GM18502 (cell line): ENCODE measurements around the gene KLF7.
"Not testable (repeated sequence)": the region's sequence is repeated elsewhere in the genome, so short reads cannot be mapped to it uniquely, and the experiment has no call there.

Source experiments
- ATAC-seq: cut with Tn5 transposase; IDR thresholded peaks from one replicate; pipeline ENCODE4 v1.9.1; 2021; ENCODE audit warnings: mild to moderate bottlenecking; ENCODE audit not compliant: unreplicated experiment, poor library complexity

KLF7 gene

DNA sequence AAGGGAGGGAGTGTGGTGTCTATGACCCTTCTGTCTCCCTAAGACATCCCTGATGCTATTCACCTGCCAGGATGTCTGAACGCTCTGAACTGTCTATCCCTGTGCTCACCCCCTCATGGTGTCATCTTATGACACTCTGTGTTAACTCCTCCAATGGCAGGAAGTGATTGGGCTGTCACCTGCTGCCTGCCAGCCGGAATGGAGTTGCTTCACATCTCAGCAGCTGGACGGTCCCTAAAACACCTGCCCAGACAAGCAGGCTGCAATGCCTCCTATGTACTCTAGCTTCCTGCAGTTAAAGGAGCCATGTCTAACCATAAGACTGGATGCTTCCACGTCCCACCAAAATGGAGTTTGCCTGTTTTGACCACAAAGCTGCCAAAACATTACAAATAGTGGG, 126.5 kb downstream of the KLF7 start:
- ATAC-seq: no peak

DNA sequence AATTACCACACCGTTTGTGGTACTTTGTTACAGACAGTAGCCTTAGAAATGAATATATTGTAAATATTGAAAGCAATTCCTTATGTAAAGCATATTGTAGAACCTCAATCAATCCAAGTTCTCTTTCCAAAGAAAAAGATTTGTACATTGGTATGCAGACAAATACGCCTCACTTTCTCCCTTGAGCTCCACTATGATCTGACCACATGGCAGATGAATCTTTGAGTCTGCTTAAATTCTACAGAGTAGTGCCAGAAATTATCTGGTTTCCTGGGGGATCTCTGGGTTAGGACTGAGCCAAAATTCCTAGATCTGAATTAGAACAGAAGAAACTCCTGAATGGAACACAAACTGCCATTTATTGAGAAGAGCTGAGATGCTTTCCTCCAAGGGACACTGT, 127.4 kb downstream of the KLF7 start:
- no peak for ATAC-seq

DNA sequence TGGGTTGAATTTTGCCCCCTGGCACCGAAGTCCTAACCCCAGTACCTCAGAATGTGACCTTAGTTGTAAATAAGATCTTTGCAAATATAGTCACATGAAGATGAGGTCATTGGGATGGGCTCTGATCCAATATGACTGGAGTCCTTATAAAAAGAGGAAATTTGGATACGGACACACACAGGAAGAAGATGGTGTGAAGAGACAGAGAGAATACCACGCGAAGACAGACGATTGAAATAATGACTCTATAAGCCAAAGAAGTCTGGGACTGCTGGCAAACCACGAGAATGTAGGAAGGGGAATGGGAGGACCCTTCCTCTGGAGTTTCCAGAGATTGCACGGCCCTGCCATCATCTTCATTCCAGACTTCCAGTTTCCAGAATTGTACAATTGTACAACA, 127.9 kb downstream of the KLF7 start:
- ATAC-seq: no peak

DNA sequence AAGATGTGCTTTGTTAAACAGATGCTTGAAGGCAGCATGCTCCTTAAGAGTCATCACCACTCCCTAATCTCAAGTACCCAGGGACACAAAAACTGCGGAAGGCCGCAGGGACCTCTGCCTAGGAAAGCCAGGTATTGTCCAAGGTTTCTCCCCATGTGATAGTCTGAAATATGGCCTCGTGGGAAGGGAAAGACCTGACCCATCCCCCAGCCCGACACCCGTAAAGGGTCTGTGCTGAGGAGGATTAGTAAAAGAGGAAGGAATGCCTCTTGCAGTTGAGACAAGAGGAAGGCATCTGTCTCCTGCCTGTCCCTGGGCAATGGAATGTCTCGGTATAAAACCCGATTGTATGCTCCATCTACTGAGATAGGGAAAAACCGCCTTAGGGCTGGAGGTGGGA, 128.7 kb downstream of the KLF7 start:
- not testable (repeated sequence) for ATAC-seq

DNA sequence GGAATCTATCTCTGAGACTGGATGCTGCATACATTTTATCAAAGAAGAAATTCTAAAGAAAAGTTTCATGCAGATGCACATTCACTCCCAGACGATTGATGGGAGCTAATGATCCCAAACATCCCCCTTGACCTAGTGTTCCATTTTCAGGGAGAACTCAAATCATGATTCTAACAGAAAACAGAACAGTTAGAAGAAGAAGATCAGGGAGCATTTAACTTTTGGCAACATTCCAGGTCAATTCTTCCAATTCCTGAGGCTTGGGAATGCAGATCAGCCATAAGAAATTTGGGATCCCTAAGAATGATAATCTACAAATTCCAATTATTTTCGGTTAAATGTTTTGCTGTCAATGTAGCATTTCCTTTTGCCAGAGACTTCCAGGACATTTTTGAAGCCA, 129.9 kb downstream of the KLF7 start:
- ATAC-seq: no peak

DNA sequence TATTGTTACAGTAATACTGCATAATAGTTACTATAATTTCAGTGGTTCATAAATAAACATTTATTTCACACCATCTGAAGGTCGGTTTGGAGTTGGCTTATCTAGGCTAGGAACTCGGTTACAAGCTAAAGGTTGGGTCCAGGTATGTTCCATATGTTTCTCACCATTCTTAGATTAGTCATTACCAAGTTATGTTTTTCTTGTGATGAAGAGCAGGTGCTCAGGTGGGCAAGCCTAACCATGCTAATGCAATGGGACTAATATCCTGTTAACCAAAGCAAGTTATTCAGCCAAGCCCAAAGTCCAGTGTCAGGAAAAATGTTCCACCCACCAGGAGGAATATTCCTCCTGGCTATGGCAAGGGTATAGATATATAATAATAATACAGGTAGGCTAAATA, 133.3 kb downstream of the KLF7 start:
- no peak for ATAC-seq
